WTC11 (cell line): ENCODE results near the gene ZNF716. TPM values are rescaled to one million over a fixed set of nuclear protein-coding genes. Genes with fewer than 3 reads are reported as not detected.

Experiments
- ATAC-seq: fragments of 200-7000 bp; cut with Tn5 transposase; 2 replicates; pipeline ENCODE4 v1.10.0; 2021; ENCODE audit warnings: mild to moderate bottlenecking, moderate library complexity
- CTCF ChIA-PET: fragments of 300-600 bp; sonication (Branson Sonifier 250); formaldehyde crosslinking; loops from one replicate; lab custom pipeline; 2021; ENCODE audit warnings: antibody characterized with exemption; lab: Charles Lee
- POLR2A ChIA-PET: fragments of 350-600 bp; sonication (Branson Sonifier 250); formaldehyde crosslinking; loops from one replicate; lab custom pipeline; 2021; ENCODE audit warnings: antibody characterized with exemption; lab: Charles Lee
- DNase-seq: peaks from one replicate; pipeline ENCODE4 v3.0.0; 2021; ENCODE audit warnings: low spot score
- H3K27ac Mint-ChIP-seq: 2 replicates; pipeline ENCODE4 v1.8.0; 2021; ENCODE audit warnings: mixed read lengths
- H3K27me3 Mint-ChIP-seq: 2 replicates; pipeline ENCODE4 v1.8.0; 2021; ENCODE audit warnings: low read depth, mild to moderate bottlenecking, moderate library complexity, mixed read lengths
- H3K36me3 Mint-ChIP-seq: 2 replicates; pipeline ENCODE4 v1.8.0; 2021; ENCODE audit warnings: mixed read lengths
- H3K4me1 Mint-ChIP-seq: 2 replicates; pipeline ENCODE4 v1.8.0; 2022; ENCODE audit warnings: mixed read lengths
- H3K4me3 Mint-ChIP-seq: 2 replicates; pipeline ENCODE4 v1.8.0; 2021; ENCODE audit warnings: mild to moderate bottlenecking, moderate library complexity, mixed read lengths
- H3K9me3 Mint-ChIP-seq: 2 replicates; pipeline ENCODE4 v1.8.0; 2021; ENCODE audit warnings: mixed read lengths
- ETV6 ChIP-seq: sonication (generic); formaldehyde crosslinking; IDR thresholded peaks from 2 replicates; pipeline ENCODE4 v1.8.1; 2022; ENCODE audit warnings: mild to moderate bottlenecking, missing genetic modification reagents
- NFYB ChIP-seq: sonication (generic); formaldehyde crosslinking; conservative IDR thresholded peaks from 2 replicates; pipeline ENCODE4 v1.8.0; 2022; ENCODE audit warnings: low read depth, missing genetic modification reagents
- PREB ChIP-seq: sonication (generic); formaldehyde crosslinking; IDR thresholded peaks from 2 replicates; pipeline ENCODE4 v1.8.1; 2022; ENCODE audit warnings: mild to moderate bottlenecking, missing genetic modification reagents, moderate library complexity, borderline replicate concordance
- PRRX2 ChIP-seq: fragments of 250-450 bp; sonication (Bioruptor Pico); IDR thresholded peaks from 2 replicates; pipeline ENCODE4 v1.8.0; 2021; ENCODE audit warnings: mild to moderate bottlenecking
- SMAD3 ChIP-seq: sonication (generic); formaldehyde crosslinking; IDR thresholded peaks from 2 replicates; pipeline ENCODE4 v1.8.0; 2022; ENCODE audit warnings: missing genetic modification reagents, mild to moderate bottlenecking, borderline replicate concordance
- ZNF138 ChIP-seq: sonication (generic); formaldehyde crosslinking; conservative IDR thresholded peaks from 2 replicates; pipeline ENCODE4 v1.8.1; 2022; ENCODE audit warnings: mild to moderate bottlenecking, moderate library complexity, missing genetic modification reagents
- ZNF396 ChIP-seq: fragments of 250-450 bp; sonication (Bioruptor Pico); IDR thresholded peaks from 2 replicates; pipeline ENCODE4 v1.8.0; 2021; ENCODE audit warnings: mild to moderate bottlenecking, moderate library complexity, borderline replicate concordance
- ZNF416 ChIP-seq: fragments of 250-450 bp; sonication (Bioruptor Pico); IDR thresholded peaks from 2 replicates; pipeline ENCODE4 v1.9.0; 2021; ENCODE audit warnings: mild to moderate bottlenecking, inconsistent platforms
- ZNF423 ChIP-seq: fragments of 250-450 bp; sonication (Bioruptor Pico); IDR thresholded peaks from 2 replicates; pipeline ENCODE4 v2.1.2; 2022; ENCODE audit warnings: mild to moderate bottlenecking, moderate library complexity
- total RNA-seq: library from RNA; stranded (reverse); gene quantifications from 3 replicates; pipeline ENCODE4 v1.2.3, GENCODE V29; 2021
- TF ChIP-seq, protein P1 (sequence below): fragments of 250-450 bp; sonication (Bioruptor Pico); IDR thresholded peaks from 2 replicates; pipeline ENCODE4 v1.9.0; 2021; ENCODE audit warnings: mild to moderate bottlenecking, borderline replicate concordance
- TF ChIP-seq, protein P2 (sequence below): sonication (generic); formaldehyde crosslinking; IDR thresholded peaks from 2 replicates; pipeline ENCODE4 v1.8.0; 2022; ENCODE audit warnings: mild to moderate bottlenecking, missing genetic modification reagents
- TF ChIP-seq, protein P3 (sequence below): fragments of 200-600 bp; IDR thresholded peaks from 2 replicates; pipeline ENCODE4 v1.8.0; 2022; ENCODE audit warnings: antibody characterized with exemption
- TF ChIP-seq, protein P4 (sequence below): sonication (generic); formaldehyde crosslinking; IDR thresholded peaks from 2 replicates; pipeline ENCODE4 v1.8.0; 2022; ENCODE audit warnings: missing genetic modification reagents
- TF ChIP-seq, protein P5 (sequence below): sonication (generic); formaldehyde crosslinking; IDR thresholded peaks from 2 replicates; pipeline ENCODE4 v1.8.1; 2022; ENCODE audit warnings: mild to moderate bottlenecking, moderate library complexity, missing genetic modification reagents
- TF ChIP-seq, protein P6 (sequence below): sonication (generic); formaldehyde crosslinking; IDR thresholded peaks from 2 replicates; pipeline ENCODE4 v1.8.1; 2023; ENCODE audit warnings: mild to moderate bottlenecking, missing genetic modification reagents

Gene ZNF716
- total RNA-seq, 1 experiment from 2014 or later = not detected

- no peaks in the 10 kb centered on the region for H3K4me1 Mint-ChIP-seq
- POLR2A ChIA-PET = no interaction called here
- CTCF ChIA-PET = no interaction called here
- no peak overlapping the region for H3K27ac Mint-ChIP-seq
- no peak for TF ChIP-seq ZNF396 (CRISPR knock-in tag)
- no peak for TF ChIP-seq ETV6 (CRISPR knock-in tag)
- TF ChIP-seq, protein P1, sequence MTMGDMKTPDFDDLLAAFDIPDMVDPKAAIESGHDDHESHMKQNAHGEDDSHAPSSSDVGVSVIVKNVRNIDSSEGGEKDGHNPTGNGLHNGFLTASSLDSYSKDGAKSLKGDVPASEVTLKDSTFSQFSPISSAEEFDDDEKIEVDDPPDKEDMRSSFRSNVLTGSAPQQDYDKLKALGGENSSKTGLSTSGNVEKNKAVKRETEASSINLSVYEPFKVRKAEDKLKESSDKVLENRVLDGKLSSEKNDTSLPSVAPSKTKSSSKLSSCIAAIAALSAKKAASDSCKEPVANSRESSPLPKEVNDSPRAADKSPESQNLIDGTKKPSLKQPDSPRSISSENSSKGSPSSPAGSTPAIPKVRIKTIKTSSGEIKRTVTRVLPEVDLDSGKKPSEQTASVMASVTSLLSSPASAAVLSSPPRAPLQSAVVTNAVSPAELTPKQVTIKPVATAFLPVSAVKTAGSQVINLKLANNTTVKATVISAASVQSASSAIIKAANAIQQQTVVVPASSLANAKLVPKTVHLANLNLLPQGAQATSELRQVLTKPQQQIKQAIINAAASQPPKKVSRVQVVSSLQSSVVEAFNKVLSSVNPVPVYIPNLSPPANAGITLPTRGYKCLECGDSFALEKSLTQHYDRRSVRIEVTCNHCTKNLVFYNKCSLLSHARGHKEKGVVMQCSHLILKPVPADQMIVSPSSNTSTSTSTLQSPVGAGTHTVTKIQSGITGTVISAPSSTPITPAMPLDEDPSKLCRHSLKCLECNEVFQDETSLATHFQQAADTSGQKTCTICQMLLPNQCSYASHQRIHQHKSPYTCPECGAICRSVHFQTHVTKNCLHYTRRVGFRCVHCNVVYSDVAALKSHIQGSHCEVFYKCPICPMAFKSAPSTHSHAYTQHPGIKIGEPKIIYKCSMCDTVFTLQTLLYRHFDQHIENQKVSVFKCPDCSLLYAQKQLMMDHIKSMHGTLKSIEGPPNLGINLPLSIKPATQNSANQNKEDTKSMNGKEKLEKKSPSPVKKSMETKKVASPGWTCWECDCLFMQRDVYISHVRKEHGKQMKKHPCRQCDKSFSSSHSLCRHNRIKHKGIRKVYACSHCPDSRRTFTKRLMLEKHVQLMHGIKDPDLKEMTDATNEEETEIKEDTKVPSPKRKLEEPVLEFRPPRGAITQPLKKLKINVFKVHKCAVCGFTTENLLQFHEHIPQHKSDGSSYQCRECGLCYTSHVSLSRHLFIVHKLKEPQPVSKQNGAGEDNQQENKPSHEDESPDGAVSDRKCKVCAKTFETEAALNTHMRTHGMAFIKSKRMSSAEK (CRISPR knock-in tag) = no peak
- no peak for TF ChIP-seq ZNF138 (CRISPR knock-in tag)
- TF ChIP-seq PRRX2 (CRISPR knock-in tag) = no peak
- no peak for TF ChIP-seq PREB (CRISPR knock-in tag)
- no peak for TF ChIP-seq NFYB (CRISPR knock-in tag)
- TF ChIP-seq, protein P2, sequence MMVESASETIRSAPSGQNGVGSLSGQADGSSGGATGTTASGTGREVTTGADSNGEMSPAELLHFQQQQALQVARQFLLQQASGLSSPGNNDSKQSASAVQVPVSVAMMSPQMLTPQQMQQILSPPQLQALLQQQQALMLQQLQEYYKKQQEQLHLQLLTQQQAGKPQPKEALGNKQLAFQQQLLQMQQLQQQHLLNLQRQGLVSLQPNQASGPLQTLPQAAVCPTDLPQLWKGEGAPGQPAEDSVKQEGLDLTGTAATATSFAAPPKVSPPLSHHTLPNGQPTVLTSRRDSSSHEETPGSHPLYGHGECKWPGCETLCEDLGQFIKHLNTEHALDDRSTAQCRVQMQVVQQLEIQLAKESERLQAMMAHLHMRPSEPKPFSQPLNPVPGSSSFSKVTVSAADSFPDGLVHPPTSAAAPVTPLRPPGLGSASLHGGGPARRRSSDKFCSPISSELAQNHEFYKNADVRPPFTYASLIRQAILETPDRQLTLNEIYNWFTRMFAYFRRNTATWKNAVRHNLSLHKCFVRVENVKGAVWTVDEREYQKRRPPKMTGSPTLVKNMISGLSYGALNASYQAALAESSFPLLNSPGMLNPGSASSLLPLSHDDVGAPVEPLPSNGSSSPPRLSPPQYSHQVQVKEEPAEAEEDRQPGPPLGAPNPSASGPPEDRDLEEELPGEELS = no peak
- TF ChIP-seq, protein P3, sequence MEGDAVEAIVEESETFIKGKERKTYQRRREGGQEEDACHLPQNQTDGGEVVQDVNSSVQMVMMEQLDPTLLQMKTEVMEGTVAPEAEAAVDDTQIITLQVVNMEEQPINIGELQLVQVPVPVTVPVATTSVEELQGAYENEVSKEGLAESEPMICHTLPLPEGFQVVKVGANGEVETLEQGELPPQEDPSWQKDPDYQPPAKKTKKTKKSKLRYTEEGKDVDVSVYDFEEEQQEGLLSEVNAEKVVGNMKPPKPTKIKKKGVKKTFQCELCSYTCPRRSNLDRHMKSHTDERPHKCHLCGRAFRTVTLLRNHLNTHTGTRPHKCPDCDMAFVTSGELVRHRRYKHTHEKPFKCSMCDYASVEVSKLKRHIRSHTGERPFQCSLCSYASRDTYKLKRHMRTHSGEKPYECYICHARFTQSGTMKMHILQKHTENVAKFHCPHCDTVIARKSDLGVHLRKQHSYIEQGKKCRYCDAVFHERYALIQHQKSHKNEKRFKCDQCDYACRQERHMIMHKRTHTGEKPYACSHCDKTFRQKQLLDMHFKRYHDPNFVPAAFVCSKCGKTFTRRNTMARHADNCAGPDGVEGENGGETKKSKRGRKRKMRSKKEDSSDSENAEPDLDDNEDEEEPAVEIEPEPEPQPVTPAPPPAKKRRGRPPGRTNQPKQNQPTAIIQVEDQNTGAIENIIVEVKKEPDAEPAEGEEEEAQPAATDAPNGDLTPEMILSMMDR = no peak
- H3K9me3 Mint-ChIP-seq = peaks cover 58% of the 10 kb centered on the region
- DNase-seq (no peak), ATAC-seq (no peak)
- peaks cover 16% of the 10 kb centered on the region for H3K27me3 Mint-ChIP-seq
- H3K36me3 Mint-ChIP-seq = peaks cover 66% of the 10 kb centered on the region
- no peak overlapping the region for H3K4me3 Mint-ChIP-seq
Measured at GRCh38 chr7:57403601-57404342, 46.2 kb upstream of the ZNF716 start.

GRCh38 chr7:57404343-57404966 lies 45.5 kb upstream of the ZNF716 start:
- ATAC-seq (no peak), DNase-seq (no peak)
- no peaks in the 10 kb centered on the region for H3K4me1 Mint-ChIP-seq
- ChIA-PET POLR2A (no interaction called here), CTCF (no interaction called here)
- peaks cover 20% of the 10 kb centered on the region for H3K27me3 Mint-ChIP-seq
- H3K4me3 Mint-ChIP-seq = no peak overlapping the region
- H3K36me3 Mint-ChIP-seq = peaks cover 70% of the 10 kb centered on the region
- no peak overlapping the region for H3K27ac Mint-ChIP-seq
- H3K9me3 Mint-ChIP-seq = peaks cover 62% of the 10 kb centered on the region
- TF ChIP-seq SMAD3 (CRISPR knock-in tag) (no peak), ZNF423 (CRISPR knock-in tag) (no peak), ZNF416 (CRISPR knock-in tag) (no peak)
- TF ChIP-seq, protein P4, sequence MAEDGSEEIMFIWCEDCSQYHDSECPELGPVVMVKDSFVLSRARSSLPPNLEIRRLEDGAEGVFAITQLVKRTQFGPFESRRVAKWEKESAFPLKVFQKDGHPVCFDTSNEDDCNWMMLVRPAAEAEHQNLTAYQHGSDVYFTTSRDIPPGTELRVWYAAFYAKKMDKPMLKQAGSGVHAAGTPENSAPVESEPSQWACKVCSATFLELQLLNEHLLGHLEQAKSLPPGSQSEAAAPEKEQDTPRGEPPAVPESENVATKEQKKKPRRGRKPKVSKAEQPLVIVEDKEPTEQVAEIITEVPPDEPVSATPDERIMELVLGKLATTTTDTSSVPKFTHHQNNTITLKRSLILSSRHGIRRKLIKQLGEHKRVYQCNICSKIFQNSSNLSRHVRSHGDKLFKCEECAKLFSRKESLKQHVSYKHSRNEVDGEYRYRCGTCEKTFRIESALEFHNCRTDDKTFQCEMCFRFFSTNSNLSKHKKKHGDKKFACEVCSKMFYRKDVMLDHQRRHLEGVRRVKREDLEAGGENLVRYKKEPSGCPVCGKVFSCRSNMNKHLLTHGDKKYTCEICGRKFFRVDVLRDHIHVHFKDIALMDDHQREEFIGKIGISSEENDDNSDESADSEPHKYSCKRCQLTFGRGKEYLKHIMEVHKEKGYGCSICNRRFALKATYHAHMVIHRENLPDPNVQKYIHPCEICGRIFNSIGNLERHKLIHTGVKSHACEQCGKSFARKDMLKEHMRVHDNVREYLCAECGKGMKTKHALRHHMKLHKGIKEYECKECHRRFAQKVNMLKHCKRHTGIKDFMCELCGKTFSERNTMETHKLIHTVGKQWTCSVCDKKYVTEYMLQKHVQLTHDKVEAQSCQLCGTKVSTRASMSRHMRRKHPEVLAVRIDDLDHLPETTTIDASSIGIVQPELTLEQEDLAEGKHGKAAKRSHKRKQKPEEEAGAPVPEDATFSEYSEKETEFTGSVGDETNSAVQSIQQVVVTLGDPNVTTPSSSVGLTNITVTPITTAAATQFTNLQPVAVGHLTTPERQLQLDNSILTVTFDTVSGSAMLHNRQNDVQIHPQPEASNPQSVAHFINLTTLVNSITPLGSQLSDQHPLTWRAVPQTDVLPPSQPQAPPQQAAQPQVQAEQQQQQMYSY (CRISPR knock-in tag) = no peak
- TF ChIP-seq, protein P5, sequence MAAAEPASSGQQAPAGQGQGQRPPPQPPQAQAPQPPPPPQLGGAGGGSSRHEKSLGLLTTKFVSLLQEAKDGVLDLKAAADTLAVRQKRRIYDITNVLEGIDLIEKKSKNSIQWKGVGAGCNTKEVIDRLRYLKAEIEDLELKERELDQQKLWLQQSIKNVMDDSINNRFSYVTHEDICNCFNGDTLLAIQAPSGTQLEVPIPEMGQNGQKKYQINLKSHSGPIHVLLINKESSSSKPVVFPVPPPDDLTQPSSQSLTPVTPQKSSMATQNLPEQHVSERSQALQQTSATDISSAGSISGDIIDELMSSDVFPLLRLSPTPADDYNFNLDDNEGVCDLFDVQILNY (CRISPR knock-in tag) = no peak
- TF ChIP-seq, protein P6, sequence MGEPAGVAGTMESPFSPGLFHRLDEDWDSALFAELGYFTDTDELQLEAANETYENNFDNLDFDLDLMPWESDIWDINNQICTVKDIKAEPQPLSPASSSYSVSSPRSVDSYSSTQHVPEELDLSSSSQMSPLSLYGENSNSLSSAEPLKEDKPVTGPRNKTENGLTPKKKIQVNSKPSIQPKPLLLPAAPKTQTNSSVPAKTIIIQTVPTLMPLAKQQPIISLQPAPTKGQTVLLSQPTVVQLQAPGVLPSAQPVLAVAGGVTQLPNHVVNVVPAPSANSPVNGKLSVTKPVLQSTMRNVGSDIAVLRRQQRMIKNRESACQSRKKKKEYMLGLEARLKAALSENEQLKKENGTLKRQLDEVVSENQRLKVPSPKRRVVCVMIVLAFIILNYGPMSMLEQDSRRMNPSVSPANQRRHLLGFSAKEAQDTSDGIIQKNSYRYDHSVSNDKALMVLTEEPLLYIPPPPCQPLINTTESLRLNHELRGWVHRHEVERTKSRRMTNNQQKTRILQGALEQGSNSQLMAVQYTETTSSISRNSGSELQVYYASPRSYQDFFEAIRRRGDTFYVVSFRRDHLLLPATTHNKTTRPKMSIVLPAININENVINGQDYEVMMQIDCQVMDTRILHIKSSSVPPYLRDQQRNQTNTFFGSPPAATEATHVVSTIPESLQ (CRISPR knock-in tag) = no peak
